ENCODE results near the gene PDE2A.

Gene PDE2A

DNA sequence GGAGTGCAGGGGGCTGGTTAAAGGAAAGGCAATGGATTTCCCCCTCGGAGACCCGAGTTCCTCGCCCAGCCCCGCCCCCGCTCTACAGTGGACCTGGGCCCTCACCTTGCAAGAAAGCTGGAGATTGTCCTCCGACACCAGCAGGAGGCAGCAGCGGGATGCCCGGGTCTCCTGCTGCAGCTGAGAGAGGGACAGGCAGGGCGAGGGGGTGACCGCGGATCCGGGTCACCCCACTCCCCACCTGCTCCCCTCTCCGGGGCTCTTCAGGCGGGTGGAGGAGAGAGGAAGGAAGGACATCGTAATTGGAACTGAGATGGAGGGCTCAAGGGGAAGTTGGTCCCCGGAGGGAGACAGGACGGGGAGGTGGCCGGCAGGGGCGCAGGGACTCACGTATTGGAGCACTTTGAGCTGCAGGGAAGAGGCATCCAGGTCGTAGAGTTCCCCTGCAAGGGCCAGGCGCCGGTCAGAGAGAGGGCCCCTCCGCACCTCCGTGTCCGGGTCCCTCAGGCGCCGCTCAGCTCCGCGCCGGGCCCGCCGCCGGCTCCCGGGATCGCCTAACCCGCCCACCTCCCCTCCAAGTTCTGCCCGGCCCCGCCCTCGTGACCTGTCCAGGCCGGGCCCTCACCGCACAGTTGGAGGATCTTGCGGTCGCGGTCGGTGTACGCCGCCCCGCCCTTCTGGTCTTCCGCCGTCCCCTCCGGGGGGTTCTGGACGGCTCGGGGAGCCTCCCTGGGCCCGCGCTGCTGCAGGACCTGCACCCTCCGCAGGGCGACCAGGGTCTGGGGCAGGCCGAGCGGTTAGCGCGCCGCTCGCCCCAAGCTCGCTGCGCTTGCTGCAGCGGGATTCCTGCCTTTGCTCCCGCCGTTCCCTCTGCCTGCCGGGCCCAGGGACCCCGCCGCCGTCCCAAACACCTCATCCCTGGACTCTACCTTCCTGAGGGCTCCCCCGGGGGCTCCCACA, 84.1 kb downstream of the PDE2A start:
- DNase-seq (ENCODE audit: low read depth): peak; percentile 43

DNA sequence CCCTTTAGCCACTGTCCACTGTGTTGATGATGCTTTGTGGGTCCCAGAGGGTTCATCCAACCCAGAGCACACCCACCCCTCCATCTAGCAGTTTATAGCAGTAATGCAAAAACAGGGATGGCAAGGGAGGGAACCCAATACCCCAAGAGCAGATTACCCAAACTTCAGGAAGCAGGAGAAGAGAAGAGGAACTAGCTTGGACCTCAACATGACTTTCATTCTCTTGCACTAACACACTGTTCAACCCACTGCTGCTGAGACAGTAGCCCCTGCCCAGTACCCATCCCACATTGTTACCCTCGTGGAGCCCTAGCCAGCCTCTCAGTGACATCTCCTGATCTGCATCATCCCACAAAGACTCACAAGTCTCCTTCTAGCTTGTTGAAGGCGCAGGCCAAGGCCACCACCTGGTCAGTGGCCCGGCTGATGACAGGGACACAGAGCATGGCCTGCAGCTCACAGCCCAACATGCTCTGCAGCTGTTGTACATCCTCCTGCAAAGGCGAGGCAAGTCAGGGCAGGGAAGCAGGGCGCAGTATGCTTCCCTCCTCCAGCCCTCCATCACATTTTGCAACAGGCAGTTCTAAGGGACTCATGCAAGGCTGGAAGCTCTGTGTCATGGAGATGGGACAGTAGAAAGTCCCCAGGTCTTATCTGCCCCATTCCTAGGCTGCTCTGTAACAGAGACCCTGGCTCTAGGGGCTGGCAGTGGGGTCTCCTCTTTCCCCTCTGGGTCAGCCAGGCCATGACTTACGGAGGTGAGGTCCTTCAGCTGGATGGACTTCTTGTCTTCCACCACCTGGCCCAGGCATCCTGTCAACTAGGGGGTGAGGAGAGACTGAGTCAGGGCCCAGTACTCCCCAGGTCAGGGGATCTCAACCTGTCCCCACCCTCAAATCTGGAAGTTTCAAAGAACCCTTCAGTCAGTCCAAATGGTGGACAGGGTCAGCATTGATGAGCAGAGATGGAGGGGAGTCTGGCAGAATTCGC, 85.5 kb downstream of the PDE2A start:
- DNase-seq (ENCODE audit: low read depth): no peak

DNA sequence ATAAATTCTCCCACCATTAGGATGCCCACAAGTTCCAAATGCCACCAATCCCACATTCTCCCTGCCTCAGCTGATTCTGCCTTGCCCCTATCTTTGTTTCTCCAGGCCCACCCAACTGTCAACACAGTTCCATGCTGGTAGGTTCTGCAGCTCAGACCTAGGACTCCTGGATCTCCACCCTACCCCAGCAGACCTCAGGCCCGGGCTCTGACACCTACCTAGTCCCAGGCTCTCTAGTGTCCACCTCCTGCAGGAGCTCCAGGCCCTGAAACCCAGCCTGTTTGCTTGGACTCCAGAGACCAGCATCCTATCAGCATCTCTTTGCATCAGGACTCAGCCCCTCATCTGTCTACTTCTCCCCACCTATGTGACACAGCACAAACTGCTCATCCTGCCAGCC, 86.5 kb downstream of the PDE2A start:
- DNase-seq (ENCODE audit: low read depth): no peak

DNA sequence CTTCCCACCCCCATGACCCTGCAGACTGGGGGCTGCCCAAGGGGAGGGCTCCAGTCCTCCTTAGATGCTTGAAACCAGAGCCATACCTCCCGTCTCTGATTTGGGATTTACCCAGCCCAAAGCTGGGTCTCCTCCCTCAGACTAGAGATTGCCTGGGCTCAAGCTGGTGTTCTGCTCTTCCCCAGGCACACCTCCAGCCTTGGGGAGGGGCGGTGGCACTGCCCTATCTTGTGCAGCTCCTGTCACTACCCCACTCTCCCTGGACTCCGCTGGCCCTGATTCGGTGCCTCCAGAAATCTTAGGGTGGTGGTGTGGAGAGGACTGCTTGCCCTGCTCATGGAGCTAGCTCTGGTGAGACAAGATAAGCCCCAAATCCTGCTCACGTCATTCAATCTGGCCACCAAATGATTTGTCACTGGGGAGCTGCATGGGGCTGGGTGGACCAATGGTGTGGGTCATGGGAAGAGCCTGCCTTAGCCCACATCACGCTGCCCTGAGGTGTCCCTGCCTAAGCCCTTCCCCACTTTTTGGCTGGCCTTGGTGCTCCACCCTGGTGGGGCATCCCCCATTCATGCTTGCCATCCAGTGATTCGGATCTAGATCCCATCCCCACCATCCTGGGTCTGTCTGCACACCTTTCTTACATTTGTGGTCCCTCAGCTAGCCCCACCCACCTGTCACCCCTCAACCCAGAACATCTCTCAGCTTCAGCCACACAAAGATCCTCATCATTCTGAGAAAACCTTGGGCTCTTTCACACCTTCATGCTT, 87.7 kb downstream of the PDE2A start:
- no peak for DNase-seq (ENCODE audit: low read depth)

DNA sequence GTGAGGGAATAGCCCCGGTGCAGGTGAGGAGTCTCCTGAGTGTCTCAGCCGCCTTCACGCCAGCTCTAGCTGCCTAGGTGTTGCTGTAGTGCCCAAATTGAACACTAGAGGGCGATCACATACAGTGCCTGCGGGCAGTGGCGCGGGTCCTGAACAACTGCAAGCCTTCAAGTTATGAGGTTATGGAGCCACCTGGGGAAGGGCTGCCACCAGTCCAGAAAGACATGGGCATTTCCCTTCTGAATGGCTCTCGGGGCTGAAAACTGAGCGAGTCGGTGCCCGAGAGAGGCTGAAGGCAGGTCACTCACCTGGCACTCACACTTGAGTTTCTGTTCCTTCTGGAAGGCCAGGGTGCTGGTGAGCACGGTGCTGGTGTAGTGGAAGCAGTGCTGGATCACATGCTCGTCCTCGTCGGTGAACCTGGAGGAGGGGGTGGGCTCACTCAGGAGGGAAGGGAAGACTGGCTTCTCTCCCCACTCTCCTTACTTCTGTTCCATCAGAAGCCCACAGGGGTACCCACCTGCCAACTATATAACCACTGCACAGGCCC, 88.4 kb downstream of the PDE2A start:
- DNase-seq (ENCODE audit: low read depth): peak; percentile 70

DNA sequence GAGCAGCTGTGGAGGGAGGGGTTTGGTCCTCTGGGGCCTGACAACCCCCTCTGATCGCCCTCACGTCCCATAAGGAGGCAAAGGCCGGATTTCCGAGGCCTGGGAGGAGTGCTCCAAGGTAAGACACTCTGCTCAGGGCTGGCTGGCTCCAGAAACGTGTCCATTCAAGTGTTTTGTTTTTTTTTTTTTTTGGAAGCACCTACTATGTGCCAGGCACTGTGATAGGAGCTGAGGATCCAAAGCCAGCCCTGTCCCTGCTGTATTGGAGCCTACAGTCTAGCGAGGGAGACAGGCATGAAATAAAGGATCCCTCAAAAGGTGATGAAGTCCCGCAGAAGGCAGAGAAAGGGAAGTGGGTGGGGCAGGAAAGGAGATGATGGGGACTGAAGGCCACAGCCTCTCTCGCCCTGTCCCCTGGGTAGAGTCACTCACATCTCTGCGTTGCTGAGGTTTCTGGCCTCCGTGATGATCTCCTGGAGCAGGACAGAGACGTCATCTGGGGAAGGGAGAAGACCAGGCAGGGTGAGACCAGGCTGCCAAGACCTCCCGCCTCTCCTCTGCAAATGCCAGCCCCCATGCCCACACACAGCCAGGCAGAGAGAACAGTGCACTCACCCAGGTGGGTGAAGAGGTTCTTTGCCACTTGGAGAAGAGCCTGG, 89.2 kb downstream of the PDE2A start:
- DNase-seq (ENCODE audit: low read depth): no peak

DNA sequence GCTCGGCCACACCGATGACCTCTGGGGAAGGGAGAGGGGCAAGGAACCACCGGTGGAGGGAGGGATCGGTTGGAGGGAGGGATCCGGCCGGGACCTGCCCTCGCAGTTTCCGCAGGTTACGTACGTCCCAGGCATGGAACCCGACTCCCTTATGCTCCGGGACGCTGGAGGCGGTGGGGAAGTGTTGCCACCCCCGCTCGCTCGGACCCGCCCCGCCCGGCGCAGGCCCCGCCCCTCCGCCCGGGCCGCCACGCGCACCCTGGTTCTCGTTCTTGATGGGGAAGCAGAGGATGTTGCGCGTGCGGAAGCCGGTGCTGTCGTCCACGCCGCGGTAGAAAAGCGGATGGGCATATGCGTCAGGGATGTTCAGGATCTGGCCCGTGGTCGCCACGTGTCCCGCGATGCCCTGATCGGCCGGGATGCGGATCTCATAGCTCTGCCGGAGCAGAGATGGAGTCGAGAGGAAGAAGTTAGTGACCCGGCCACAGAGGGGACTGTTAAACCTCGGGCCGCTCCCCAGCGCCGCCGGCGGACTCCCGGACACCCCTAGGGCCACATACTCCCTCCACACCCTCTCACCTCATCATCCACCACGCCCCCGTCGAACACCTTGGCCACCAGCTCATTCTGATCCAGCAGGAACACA, 89.8 kb downstream of the PDE2A start:
- no peak for DNase-seq (ENCODE audit: low read depth)

DNA sequence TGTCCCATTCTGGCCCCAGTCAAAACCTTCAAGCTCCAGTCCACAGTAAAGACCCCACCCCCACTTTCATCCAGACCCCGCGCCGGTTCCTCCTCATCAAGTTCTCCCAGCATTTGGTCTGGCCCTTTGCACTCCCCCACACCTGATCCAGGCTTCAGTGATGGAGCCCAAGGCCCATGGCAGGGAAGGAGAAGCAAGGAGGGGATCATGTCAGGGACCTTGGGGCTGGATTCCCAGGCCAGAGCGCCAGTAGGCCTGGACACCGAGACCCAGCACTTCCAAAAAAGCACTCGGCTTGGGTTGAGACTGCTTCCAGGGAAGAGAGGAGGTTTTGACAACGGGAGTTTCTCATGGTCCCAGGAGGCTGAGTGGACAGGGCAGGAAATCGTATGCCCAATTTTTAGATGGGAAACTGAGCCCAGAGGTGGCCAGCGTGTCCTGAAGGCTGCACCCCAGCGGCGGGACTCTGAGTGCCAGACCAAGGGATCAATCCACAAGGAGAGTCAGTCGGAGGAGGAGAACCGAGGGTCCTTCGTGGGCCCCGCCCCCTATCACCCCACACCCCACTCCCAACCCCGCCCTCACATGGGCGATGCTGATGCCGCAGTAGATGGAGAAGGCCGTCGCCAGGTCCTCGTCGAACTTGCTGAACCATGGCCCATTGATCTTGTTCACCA, 90.5 kb downstream of the PDE2A start:
- DNase-seq (ENCODE audit: low read depth): no peak

DNA sequence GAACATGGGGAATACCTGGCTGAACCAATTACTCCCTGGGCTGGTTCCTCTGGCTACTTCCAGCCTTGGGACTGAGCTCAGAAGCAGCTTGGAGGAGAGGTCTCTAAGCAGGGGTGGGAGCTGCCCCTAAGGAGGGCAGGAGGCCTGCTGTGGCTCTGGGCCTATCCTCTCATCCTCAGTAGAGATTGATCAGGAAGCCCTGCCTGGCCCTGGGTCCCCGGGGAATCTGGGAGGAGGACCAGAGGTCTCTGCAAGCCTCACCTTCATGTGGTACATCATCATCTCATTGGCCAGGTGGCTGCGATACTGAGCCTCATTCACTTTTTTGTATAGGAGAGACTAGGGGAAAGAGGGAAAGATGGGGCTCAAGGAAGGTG, 91.1 kb downstream of the PDE2A start:
- no peak for DNase-seq (ENCODE audit: low read depth)

DNA sequence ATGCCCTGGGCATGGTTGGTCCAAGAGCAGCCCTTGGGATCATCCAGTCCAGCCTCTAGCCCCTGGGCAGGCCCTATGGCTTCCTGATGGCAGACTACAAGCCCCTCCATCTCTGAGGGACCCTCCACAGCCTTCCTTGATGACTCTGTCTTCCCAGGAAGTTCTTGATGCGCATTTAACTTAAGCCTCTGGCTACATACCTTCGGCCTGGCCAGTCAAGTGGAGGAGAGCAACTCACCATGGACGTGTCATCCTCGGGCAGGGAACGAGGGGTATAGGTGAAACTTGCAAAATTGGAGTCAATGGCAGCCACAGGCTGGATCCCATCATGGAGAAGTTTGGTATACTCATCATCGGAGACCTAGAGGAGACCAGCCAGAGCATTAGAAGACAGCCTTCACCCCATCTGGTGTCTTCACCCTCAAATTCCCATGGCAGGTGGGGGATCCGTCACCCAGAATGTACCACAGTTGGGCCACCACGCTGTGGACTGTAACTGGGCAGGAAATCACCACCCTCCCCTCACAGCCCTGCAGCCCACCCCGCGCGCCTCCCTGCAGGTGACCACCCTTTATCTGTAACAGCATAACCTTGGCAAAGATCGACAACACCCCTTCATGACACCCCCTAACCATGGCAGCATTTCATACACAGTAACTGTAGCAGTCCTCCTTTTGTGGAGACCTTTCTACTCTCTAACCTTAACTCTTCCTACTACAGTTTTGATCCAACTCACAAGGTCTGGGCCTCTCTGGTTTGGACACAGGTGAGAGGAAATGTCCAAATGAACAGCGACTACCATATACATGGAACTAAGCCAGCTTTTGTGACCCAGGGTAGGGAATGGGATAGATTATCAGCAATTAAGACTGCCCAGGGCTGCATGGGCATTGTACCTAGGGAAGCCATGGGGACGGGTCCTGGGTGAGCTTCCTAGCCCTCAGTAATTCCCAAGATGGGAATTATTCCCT, 91.7 kb downstream of the PDE2A start:
- DNase-seq (ENCODE audit: low read depth): no peak

DNA sequence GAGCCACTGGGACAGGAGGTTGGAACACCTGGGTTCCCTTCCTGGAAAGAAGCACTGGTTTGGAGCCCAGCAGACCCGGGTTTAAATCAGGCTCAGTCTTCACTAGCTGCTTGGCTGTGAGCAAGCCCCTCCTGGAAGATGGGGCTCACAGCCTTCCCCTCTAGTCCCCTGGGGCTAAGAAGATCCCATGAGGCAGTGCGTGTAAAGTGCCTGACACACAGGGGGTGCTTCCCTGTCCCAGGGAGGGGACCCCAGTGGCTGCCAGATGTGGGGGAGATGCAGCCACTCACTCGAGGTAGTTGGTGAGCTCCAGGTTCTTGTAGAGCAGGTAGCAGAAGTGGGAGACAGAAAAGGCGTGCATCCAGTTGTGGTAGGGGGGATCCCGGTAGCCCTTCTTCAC, 93.2 kb downstream of the PDE2A start:
- DNase-seq (ENCODE audit: low read depth): no peak

DNA sequence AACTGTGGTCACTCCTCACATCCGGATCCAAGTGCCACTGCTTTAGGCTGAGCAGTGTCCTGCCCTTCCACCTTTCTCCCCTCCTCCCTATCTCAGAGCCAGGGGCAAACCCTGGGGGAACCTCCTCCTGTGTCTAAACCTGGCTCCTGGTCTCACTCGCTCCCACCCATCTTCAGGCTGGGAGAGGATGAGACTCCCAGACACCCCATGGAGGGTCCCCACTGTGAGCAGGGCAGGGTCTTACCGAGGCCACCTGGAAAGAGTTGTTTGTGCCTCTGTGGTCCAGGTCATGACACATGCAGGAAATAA, 93.6 kb downstream of the PDE2A start:
- DNase-seq (ENCODE audit: low read depth): no peak

DNA sequence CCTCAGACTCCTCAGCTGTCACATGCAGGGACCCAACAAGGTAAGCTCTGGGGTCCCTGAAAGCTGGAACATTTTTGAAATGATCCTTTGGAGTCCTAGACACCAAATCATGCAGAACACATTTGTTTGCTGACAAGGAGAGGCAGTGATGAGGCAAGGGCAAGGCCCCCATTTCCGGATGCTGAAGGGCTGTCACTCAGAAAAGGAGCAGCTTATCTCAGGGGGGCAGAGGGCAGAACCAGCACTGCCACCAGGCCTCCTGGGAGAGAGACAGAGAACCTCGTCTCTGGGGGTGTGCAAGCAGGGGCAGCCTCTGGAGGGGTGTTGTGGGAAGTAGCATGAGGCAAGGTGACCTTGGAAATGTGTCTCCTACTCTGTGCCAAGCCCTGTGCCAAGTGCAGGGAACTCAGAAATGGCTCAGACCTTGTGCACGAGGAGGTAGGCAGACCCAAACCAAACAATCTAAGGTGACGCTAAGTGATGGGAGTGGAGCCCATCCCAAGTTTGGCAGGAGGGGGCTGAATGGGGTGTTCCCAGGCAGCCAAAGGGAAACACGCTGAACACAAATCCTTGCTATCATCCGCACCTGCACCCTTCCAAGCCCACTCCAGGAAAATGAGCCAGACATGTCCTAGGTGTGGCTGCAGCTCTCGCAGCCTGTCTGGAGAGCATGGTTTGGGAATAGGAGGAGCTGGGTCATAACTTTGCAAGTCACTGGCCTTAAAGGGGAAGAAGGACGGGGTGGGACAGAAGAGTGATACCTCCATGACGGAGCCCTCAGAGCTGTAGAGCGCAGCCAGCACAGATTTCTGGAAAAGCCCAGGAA, 94.2 kb downstream of the PDE2A start:
- no peak for DNase-seq (ENCODE audit: low read depth)

DNA sequence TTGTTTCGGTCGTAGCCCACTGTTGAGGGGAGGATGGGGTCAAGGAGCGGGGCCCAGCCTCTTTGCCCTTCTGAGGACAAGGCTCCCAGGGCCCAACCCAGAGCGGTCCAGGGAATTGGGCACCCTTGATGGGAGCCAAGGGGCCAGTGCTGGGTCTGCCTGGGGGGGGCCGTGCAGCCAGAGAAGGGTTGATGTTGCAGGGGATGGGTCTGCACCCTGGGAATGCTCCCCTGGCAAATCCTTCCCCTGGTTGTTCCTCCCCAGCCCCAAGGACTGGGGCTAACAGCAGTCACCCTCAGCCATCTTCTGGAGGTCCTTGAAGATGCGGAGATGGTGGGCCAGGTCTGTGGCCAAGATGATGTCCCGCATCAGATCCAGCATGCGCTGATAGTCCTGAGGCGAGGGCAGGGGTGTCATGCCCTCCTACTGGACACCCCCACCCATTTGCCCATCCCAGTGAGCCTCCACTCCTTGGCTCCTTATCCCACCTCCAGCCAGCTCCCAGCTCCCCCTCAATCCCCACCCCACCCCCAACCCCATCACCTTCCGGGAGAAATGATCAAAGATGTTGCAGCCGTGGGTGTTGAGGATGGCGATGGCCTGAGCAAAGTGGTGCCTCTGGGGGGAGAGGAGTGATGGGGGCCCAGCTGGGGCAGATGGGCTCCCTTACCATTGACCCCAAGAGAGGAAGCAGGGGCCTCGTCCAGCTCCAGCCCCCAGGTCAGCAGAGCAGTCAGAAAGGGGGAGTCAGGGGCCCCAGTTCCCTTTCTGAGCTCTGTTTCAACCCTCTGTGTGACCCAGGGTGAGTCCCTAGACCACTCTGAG, 95.0 kb downstream of the PDE2A start:
- no peak for DNase-seq (ENCODE audit: low read depth)

DNA sequence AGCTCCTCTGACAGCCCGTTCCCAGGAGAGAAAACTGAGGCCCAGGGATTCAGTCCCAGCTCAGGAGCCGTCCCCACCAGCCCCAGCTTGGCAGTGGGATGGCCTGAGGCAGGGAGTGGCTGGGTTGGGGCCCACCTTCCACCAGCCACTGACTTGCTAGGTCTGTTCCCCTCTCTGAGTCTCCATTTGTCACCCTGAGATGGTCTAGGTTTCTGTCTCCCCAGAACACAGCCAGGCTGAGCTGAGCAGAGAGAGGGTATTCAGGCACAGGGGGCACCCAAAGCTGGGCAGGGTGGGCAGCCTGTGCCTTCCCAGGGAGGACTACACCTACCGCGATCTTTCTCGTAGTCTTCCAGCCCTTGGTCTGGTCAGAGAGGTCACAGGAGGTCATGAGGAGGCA, 95.7 kb downstream of the PDE2A start:
- no peak for DNase-seq (ENCODE audit: low read depth)

DNA sequence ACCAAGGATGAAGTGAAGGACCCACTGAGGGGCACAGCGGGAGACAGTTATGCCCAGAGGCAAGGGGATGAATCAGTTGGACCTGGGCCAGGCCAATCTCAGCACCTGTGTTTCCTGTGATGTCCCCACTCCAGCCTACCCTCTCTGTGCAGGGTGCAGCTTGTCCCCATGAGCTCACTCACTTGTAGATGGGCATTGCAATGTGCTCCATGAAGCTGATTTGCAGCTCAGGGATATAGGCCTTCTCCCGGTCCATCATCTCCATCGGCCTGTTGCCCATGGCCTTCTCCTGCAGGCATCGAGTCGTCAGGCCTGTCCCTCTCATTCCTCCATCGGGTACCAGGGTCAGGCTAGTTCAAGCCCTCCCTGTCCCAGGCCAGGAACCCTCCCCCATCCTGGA, 96.2 kb downstream of the PDE2A start:
- DNase-seq (ENCODE audit: low read depth): no peak

DNA sequence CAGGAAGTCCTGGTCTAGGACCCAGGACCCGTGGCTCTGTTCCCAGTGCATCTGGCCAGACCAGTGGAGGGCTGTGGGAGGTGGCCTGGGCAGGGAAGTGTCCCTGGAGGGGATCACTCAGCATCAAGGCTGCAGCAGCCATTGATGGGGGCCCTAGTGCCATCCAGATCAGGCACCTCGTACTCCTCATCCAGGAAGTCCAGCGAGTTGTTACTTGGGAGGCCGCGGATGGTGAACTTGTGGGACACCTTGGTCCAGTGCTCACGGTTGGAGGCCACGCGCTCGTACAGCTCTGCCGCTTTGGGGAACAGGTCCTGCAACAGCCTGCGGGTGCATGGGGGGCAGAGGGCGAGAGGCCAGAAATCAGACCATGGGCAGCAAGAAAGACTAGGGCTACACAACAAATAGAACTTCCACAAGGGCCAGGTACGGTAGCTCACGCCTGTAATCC, 96.9 kb downstream of the PDE2A start:
- DNase-seq (ENCODE audit: low read depth): no peak
